WTC11 (cell line): ENCODE results near the gene LAMA5. TPM values are rescaled to one million over a fixed set of nuclear protein-coding genes. Genes with fewer than 3 reads are reported as not detected.

ENCODE experiments used
- ARID4B ChIP-seq: sonication (generic); formaldehyde crosslinking; IDR thresholded peaks from 2 replicates; pipeline ENCODE4 v1.8.0; 2023; ENCODE audit warnings: missing genetic modification reagents, mild to moderate bottlenecking, borderline replicate concordance
- ATF1 ChIP-seq: sonication (generic); formaldehyde crosslinking; IDR thresholded peaks from 2 replicates; pipeline ENCODE4 v1.8.1; 2023; ENCODE audit warnings: mild to moderate bottlenecking, moderate library complexity, missing genetic modification reagents
- E2F4 ChIP-seq: sonication (generic); formaldehyde crosslinking; IDR thresholded peaks from 2 replicates; pipeline ENCODE4 v1.8.1; 2022; ENCODE audit warnings: low read depth, mild to moderate bottlenecking, moderate library complexity, missing genetic modification reagents, borderline replicate concordance
- E2F5 ChIP-seq: sonication (generic); formaldehyde crosslinking; IDR thresholded peaks from 2 replicates; pipeline ENCODE4 v1.8.1; 2022; ENCODE audit warnings: mild to moderate bottlenecking, moderate library complexity, missing genetic modification reagents
- FOXJ3 ChIP-seq: sonication (generic); formaldehyde crosslinking; IDR thresholded peaks from 2 replicates; pipeline ENCODE4 v1.9.0; 2021; ENCODE audit warnings: missing genetic modification reagents, mild to moderate bottlenecking, borderline replicate concordance
- GTF2I ChIP-seq: fragments of 250-450 bp; sonication (Bioruptor Pico); conservative IDR thresholded peaks from 2 replicates; pipeline ENCODE4 v1.4.0; 2021; ENCODE audit warnings: mild to moderate bottlenecking
- HMGA2 ChIP-seq: fragments of 250-450 bp; sonication (Bioruptor Pico); IDR thresholded peaks from 2 replicates; pipeline ENCODE4 v1.4.0; 2021; ENCODE audit warnings: mild to moderate bottlenecking, moderate library complexity
- MAX ChIP-seq: sonication (generic); formaldehyde crosslinking; IDR thresholded peaks from 2 replicates; pipeline ENCODE4 v1.8.0; 2022; ENCODE audit warnings: mild to moderate bottlenecking, missing genetic modification reagents
- NFYB ChIP-seq: sonication (generic); formaldehyde crosslinking; conservative IDR thresholded peaks from 2 replicates; pipeline ENCODE4 v1.8.0; 2022; ENCODE audit warnings: low read depth, missing genetic modification reagents
- NR1H2 ChIP-seq: sonication (generic); formaldehyde crosslinking; IDR thresholded peaks from 2 replicates; pipeline ENCODE4 v1.9.0; 2021; ENCODE audit warnings: mild to moderate bottlenecking, moderate library complexity, missing genetic modification reagents
- PREB ChIP-seq: sonication (generic); formaldehyde crosslinking; IDR thresholded peaks from 2 replicates; pipeline ENCODE4 v1.8.1; 2022; ENCODE audit warnings: mild to moderate bottlenecking, missing genetic modification reagents, moderate library complexity, borderline replicate concordance
- PRRX2 ChIP-seq: fragments of 250-450 bp; sonication (Bioruptor Pico); IDR thresholded peaks from 2 replicates; pipeline ENCODE4 v1.8.0; 2021; ENCODE audit warnings: mild to moderate bottlenecking
- SMAD4 ChIP-seq: sonication (generic); formaldehyde crosslinking; IDR thresholded peaks from 2 replicates; pipeline ENCODE4 v1.8.0; 2022; ENCODE audit warnings: mild to moderate bottlenecking, missing genetic modification reagents
- STAT6 ChIP-seq: sonication (generic); formaldehyde crosslinking; conservative IDR thresholded peaks from 2 replicates; pipeline ENCODE4 v1.8.1; 2023; ENCODE audit warnings: mild to moderate bottlenecking, low read depth, missing genetic modification reagents, moderate library complexity
- TEAD1 ChIP-seq: sonication (generic); formaldehyde crosslinking; IDR thresholded peaks from 2 replicates; pipeline ENCODE4 v1.8.0; 2022; ENCODE audit warnings: mild to moderate bottlenecking, missing genetic modification reagents
- TP53 ChIP-seq: sonication (generic); formaldehyde crosslinking; IDR thresholded peaks from 2 replicates; pipeline ENCODE4 v1.8.1; 2023; ENCODE audit warnings: mild to moderate bottlenecking, missing genetic modification reagents
- ZBTB21 ChIP-seq: sonication (generic); formaldehyde crosslinking; IDR thresholded peaks from 2 replicates; pipeline ENCODE4 v1.8.1; 2023; ENCODE audit warnings: mild to moderate bottlenecking, missing genetic modification reagents, borderline replicate concordance
- ZMAT4 ChIP-seq: fragments of 250-450 bp; sonication (Bioruptor Pico); IDR thresholded peaks from 2 replicates; pipeline ENCODE4 v1.9.0; 2021; ENCODE audit warnings: mild to moderate bottlenecking
- ZNF232 ChIP-seq: sonication (generic); formaldehyde crosslinking; IDR thresholded peaks from 2 replicates; pipeline ENCODE4 v1.8.0; 2022; ENCODE audit warnings: mild to moderate bottlenecking, missing genetic modification reagents
- ZNF416 ChIP-seq: fragments of 250-450 bp; sonication (Bioruptor Pico); IDR thresholded peaks from 2 replicates; pipeline ENCODE4 v1.9.0; 2021; ENCODE audit warnings: mild to moderate bottlenecking, inconsistent platforms
- ZNF671 ChIP-seq: fragments of 250-450 bp; sonication (Bioruptor Pico); IDR thresholded peaks from 2 replicates; pipeline ENCODE4 v1.8.0; 2021; ENCODE audit warnings: mild to moderate bottlenecking
- total RNA-seq: library from RNA; stranded (reverse); gene quantifications from 3 replicates; pipeline ENCODE4 v1.2.3, GENCODE V29; 2021

Gene LAMA5
- total RNA-seq, 1 experiment from 2014 or later, result 329 TPM

GRCh38 chr20:62301773-62302340, 65.3 kb downstream of the LAMA5 start (continued):
- TF ChIP-seq STAT6 (no peak), HMGA2 (CRISPR knock-in tag) (no peak), ZNF232 (CRISPR knock-in tag) (no peak; the same call in 1 of the 2 replicates), FOXJ3 (CRISPR knock-in tag) (no peak), E2F4 (CRISPR knock-in tag) (no peak), ZBTB21 (no peak), ZNF671 (CRISPR knock-in tag) (no peak), NR1H2 (CRISPR knock-in tag) (no peak), PRRX2 (CRISPR knock-in tag) (0 out of 2 replicates have a peak, but pooled peaks have one; percentile 43), ARID4B (CRISPR knock-in tag) (peak; percentile 53; the same call in 1 of the 2 replicates), MAX (0 out of 2 replicates have a peak, but pooled peaks have one; percentile 28), PREB (CRISPR knock-in tag) (no peak), ATF1 (no peak), ZMAT4 (CRISPR knock-in tag) (no peak), TEAD1 (peak; percentile 53; the same call in 1 of the 2 replicates), TP53 (no peak), ZNF416 (CRISPR knock-in tag) (no peak), NFYB (CRISPR knock-in tag) (no peak), SMAD4 (CRISPR knock-in tag) (no peak), E2F5 (CRISPR knock-in tag) (no peak), GTF2I (CRISPR knock-in tag) (peak; percentile 93)
